ENCODE results near the gene RPL4. TPM values are rescaled to one million over a fixed set of nuclear protein-coding genes. Genes with fewer than 3 reads are reported as not detected.
"Not testable (repeated sequence)": the region's sequence is repeated elsewhere in the genome, so short reads cannot be mapped to it uniquely, and the experiment has no call there.

Gene RPL4
- total RNA-seq: 2,164 TPM

- peak; percentile 86 for ATAC-seq
Measured at GRCh38 chr15:66504563-66505429, at the start of gene RPL4, which contains the start of gene ZWILCH. Gene RPL4 (minus strand): TSS chr15:66504855. CDS start chr15:66504790, 65 bp downstream. Gene ZWILCH (plus strand): TSS chr15:66505326. CDS start chr15:66505339, 13 bp downstream.

- no peak for ATAC-seq
Measured at GRCh38 chr15:66545255-66545654, 40.6 kb upstream of the RPL4 start.

GRCh38 chr15:66542896-66543295, 38.2 kb upstream of the RPL4 start:
- no peak for ATAC-seq

GRCh38 chr15:66535056-66535455, 30.4 kb upstream of the RPL4 start:
- ATAC-seq: no peak

GRCh38 chr15:66524838-66525237, 20.2 kb upstream of the RPL4 start:
- no peak for ATAC-seq

GRCh38 chr15:66523926-66524325, 19.3 kb upstream of the RPL4 start:
- no peak for ATAC-seq

GRCh38 chr15:66515901-66516322, 11.3 kb upstream of the RPL4 start:
- no peak for ATAC-seq

- no peak for ATAC-seq
Measured at GRCh38 chr15:66514586-66514985, 9.9 kb upstream of the RPL4 start.

- no peak for ATAC-seq
Measured at GRCh38 chr15:66508293-66508883, 3.7 kb upstream of the RPL4 start.

GRCh38 chr15:66505818-66506217, 1.2 kb upstream of the RPL4 start:
- no peak for ATAC-seq

- ATAC-seq: peak; percentile 41
Measured at GRCh38 chr15:66505430-66505811, 766 bp upstream of the RPL4 start.

- peak; percentile 4 for ATAC-seq
Measured at GRCh38 chr15:66503780-66504562, 684 bp downstream of the RPL4 start.

GRCh38 chr15:66503041-66503648, 1.5 kb downstream of the RPL4 start:
- ATAC-seq: not testable (repeated sequence)

GRCh38 chr15:66502491-66502890, 2.2 kb downstream of the RPL4 start:
- ATAC-seq: no peak

- ATAC-seq: not testable (repeated sequence)
Measured at GRCh38 chr15:66500346-66500745, 4.3 kb downstream of the RPL4 start.

- no peak for ATAC-seq
Measured at GRCh38 chr15:66498501-66499386, 5.9 kb downstream of the RPL4 start.

GRCh38 chr15:66497502-66498455, 6.9 kb downstream of the RPL4 start, which contains the start of gene SNAPC5:
Gene SNAPC5 (minus strand): TSS chr15:66497762. CDS start chr15:66497731, 31 bp downstream.
- peak; percentile 92 for ATAC-seq

GRCh38 chr15:66496951-66497501, 7.6 kb downstream of the RPL4 start:
- ATAC-seq: peak; percentile 61

GRCh38 chr15:66494262-66494661, 10.4 kb downstream of the RPL4 start:
- ATAC-seq: no peak

GRCh38 chr15:66491846-66492245, 12.8 kb downstream of the RPL4 start:
- no peak for ATAC-seq

Data from esophagus mucosa (tissue), 1 donor.